Transverse colon (tissue), 4 donors: ENCODE data around the gene FAM135A.

ENCODE experiments used
- CTCF ChIP-seq, 5 experiments: fragments of 200-600 bp in 3 of 5; fragments of 450-650 bp in 2 of 5; sonication (generic) in 3 of 5; IDR thresholded peaks; 1 replicate in 2 of 5; 2 replicates in 3 of 5; pipeline ENCODE4 v1.5.1; 2016 to 2017; ENCODE audit warnings: antibody characterized with exemption in 5 of 5, inconsistent platforms in 3 of 5, mild to moderate bottlenecking in 2 of 5, moderate library complexity in 1 of 5
- POLR2AphosphoS5 ChIP-seq, 3 donors: sonication (generic); formaldehyde crosslinking; IDR thresholded peaks; one replicate each; pipeline ENCODE4 v1.6.1; 2016; ENCODE audit warnings: antibody characterized with exemption in 3 of 3

- TF ChIP-seq CTCF (IDR thresholded peaks at IDR 0.05) (no peak), POLR2AphosphoS5 (IDR thresholded peaks at IDR 0.05) (no peak)
Observed at GRCh38 chr6:70489364-70489763, 76.1 kb downstream of the FAM135A start.
